Measurements from ENCODE around the gene MUC6. TPM values are rescaled to one million over a fixed set of nuclear protein-coding genes. Genes with fewer than 3 reads are reported as not detected.

The MUC6 gene
- total and polyA plus RNA-seq, 2 donors (not counting 3 experiments of a cell fraction or from before 2014, with no cell fraction given) = not detected

DNA sequence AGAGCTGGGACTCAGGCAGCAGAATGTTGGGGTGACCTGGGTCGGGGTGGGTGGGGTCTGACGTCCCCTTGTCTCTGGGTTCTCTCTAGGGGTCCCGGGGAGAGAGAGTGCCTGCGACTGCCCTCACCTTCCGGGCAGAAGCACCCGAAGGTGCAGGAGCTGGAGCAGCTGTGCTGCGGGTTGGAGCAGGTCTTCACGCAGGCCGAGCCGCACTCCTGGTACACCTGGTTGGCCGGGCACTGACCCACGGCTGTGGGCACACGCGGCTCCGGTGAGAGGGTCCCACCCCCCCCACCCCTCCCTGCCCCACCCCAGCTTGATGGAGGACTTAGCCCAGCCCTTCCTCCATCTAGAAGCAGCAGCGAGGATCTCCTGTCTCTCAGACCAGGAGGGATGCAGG lies 6.4 kb downstream of the MUC6 start:
- H3K79me2 ChIP-seq (ENCODE audit: control insufficient read depth, insufficient read depth, low read length) = no peaks in the 10 kb centered on the region
- dilution Hi-C loops (cut with MboI; ENCODE audit: extremely low pct_ligation_motif_present, low sequenced_read_pairs) = no loop called here
- ChIA-PET CTCF (no interaction called here), POLR2A (no interaction called here)
- H3K9me1 ChIP-seq (replicated peaks; ENCODE audit: control insufficient read depth, extremely low read depth, insufficient read depth, low read length) = no peaks in the 10 kb centered on the region
- FAIRE-seq (no peak), DNase-seq (ENCODE audit: low read depth, low spot score) (no peak)
- H3K27me3 ChIP-seq (ENCODE audit: control insufficient read depth in 2 of 2, insufficient read depth in 2 of 2, low read length in 2 of 2) = no peaks in the 10 kb centered on the region
- H2AFZ ChIP-seq (ENCODE audit: low read depth, low read length) = no peak overlapping the region
- intact Hi-C loops (cut with micrococcal nuclease) = no loop called here
- no peak overlapping the region for H3K4me2 ChIP-seq (ENCODE audit: insufficient read depth, low read length)
- H3K4me1 ChIP-seq (ENCODE audit: control insufficient read depth, extremely low read depth, insufficient read depth, low read length) = no peaks in the 10 kb centered on the region
- H3K9me3 ChIP-seq (replicated peaks; ENCODE audit: control insufficient read depth, insufficient read depth, low read length) = no peaks in the 10 kb centered on the region
- no TSS peak for BruUV-seq (replicated peaks)
- no peak overlapping the region for H3K9ac ChIP-seq (replicated peaks; ENCODE audit: extremely low read depth, insufficient read depth, low read length)
- no peak overlapping the region for H3K4me3 ChIP-seq (replicated peaks in 1 of 3; ENCODE audit: insufficient read depth in 1 of 3, low read depth in 1 of 3, low read length in 3 of 3)
- H4K20me1 ChIP-seq (replicated peaks; ENCODE audit: control insufficient read depth, extremely low read depth, insufficient read depth, low read length) = no peaks in the 10 kb centered on the region
- TF ChIP-seq, protein P1, sequence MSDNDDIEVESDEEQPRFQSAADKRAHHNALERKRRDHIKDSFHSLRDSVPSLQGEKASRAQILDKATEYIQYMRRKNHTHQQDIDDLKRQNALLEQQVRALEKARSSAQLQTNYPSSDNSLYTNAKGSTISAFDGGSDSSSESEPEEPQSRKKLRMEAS (IDR thresholded peaks at IDR 0.05; ENCODE audit: insufficient read depth, insufficient read length) = no peak
- no peak for TF ChIP-seq GATA2 (IDR thresholded peaks at IDR 0.05; ENCODE audit: insufficient read depth, insufficient read length, low read depth, low read length)
- TF ChIP-seq POLR2AphosphoS5 (IDR thresholded peaks at IDR 0.05; ENCODE audit: insufficient read depth, low read depth, low read length) = no peak
- no peak for TF ChIP-seq JUN (IDR thresholded peaks at IDR 0.05; ENCODE audit: borderline replicate concordance, insufficient read depth, insufficient read length, low read depth)
- TF ChIP-seq, protein P2, sequence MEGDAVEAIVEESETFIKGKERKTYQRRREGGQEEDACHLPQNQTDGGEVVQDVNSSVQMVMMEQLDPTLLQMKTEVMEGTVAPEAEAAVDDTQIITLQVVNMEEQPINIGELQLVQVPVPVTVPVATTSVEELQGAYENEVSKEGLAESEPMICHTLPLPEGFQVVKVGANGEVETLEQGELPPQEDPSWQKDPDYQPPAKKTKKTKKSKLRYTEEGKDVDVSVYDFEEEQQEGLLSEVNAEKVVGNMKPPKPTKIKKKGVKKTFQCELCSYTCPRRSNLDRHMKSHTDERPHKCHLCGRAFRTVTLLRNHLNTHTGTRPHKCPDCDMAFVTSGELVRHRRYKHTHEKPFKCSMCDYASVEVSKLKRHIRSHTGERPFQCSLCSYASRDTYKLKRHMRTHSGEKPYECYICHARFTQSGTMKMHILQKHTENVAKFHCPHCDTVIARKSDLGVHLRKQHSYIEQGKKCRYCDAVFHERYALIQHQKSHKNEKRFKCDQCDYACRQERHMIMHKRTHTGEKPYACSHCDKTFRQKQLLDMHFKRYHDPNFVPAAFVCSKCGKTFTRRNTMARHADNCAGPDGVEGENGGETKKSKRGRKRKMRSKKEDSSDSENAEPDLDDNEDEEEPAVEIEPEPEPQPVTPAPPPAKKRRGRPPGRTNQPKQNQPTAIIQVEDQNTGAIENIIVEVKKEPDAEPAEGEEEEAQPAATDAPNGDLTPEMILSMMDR (IDR thresholded peaks at IDR 0.05; ENCODE audit: extremely low read depth in 1 of 2, insufficient read depth in 1 of 2, low read depth in 1 of 2, low read length in 2 of 2) = no peak
- TF ChIP-seq POLR2A (IDR thresholded peaks at IDR 0.05; ENCODE audit: low read depth, low read length) = no peak
- no peak for TF ChIP-seq MYC (IDR thresholded peaks at IDR 0.05; ENCODE audit: low read depth, low read length)
- no peak for TF ChIP-seq EZH2 (IDR thresholded peaks at IDR 0.05; ENCODE audit: borderline replicate concordance, low read depth, low read length, severe bottlenecking)
- TF ChIP-seq FOS (IDR thresholded peaks at IDR 0.05; ENCODE audit: borderline replicate concordance, insufficient read depth, low read length) = no peak
- H3K36me3 ChIP-seq (ENCODE audit: control insufficient read depth in 2 of 2, extremely low read depth in 1 of 2, insufficient read depth in 2 of 2, low read length in 2 of 2) = no peaks in the 10 kb centered on the region
- no peak overlapping the region for H3K27ac ChIP-seq (ENCODE audit: insufficient read depth, low read depth, low read length)
